ENCODE results near the gene TECPR1. TPM values are rescaled to one million over a fixed set of nuclear protein-coding genes. Genes with fewer than 3 reads are reported as not detected.

TECPR1 gene
- total RNA-seq, 1 experiment from 2014 or later: 11.5 TPM

GRCh38 chr7:98254516-98254915 lies 2.5 kb upstream of the TECPR1 start:
- CTCF ChIA-PET: no interaction called here

GRCh38 chr7:98252425-98253054 lies 508 bp upstream of the TECPR1 start:
- BruUV-seq (replicated peaks): TSS peak; percentile 71
- intact Hi-C loops (cut with micrococcal nuclease): no loop called here
- ChIA-PET CTCF (no interaction called here), POLR2A (ENCODE audit: unreplicated experiment) (no interaction called here)
- Histone ChIP-seq H4K20me1 (ENCODE audit: low read length) (no peaks in the 10 kb centered on the region), H3K9me2 (replicated peaks; ENCODE audit: low read length) (no peaks in the 10 kb centered on the region), H3K36me3 (ENCODE audit: low read depth, low read length) (no peaks in the 10 kb centered on the region), H3K9me3 (ENCODE audit: low read length) (no peaks in the 10 kb centered on the region), H3K79me2 (ENCODE audit: low read length) (peaks cover 25% of the 10 kb centered on the region), H2AFZ (ENCODE audit: low read length) (peak overlapping the region; percentile 96), H3K27ac (ENCODE audit: low read length) (peak overlapping the region; percentile 65; the same call in 1 of the 2 replicates), H3K4me2 (ENCODE audit: low read length) (peak overlapping the region; percentile 99), H3K9ac (ENCODE audit: low read length) (peak overlapping the region; percentile 78), H3K4me3 (ENCODE audit: low read length) (peak overlapping the region; percentile 99), H3K4me1 (ENCODE audit: insufficient read depth, low read length) (peaks cover 28% of the 10 kb centered on the region), H3K27me3 (ENCODE audit: low read length) (no peaks in the 10 kb centered on the region), H3F3A (ENCODE audit: low read length, unreplicated experiment) (no peaks in the 10 kb centered on the region)
- TF ChIP-seq CTCF (conservative IDR thresholded peaks at IDR 0.05; ENCODE audit: low read depth, low read length) (no peak), EZH2phosphoT487 (IDR thresholded peaks at IDR 0.05; ENCODE audit: borderline replicate concordance, low read length) (no peak), EZH2 (IDR thresholded peaks at IDR 0.05; ENCODE audit: low read length, unreplicated experiment) (no peak)
- ATAC-seq: peak; percentile 34
- no peak for DNase-seq

More at GRCh38 chr7:98254516-98254915, 2.5 kb upstream of the TECPR1 start:
- Histone ChIP-seq H3K27ac (ENCODE audit: low read length) (no peak overlapping the region), H2AFZ (ENCODE audit: low read length) (no peak overlapping the region), H3K9me3 (ENCODE audit: low read length) (no peaks in the 10 kb centered on the region), H3F3A (ENCODE audit: low read length, unreplicated experiment) (no peaks in the 10 kb centered on the region), H3K4me2 (ENCODE audit: low read length) (no peak overlapping the region), H3K27me3 (ENCODE audit: low read length) (no peaks in the 10 kb centered on the region), H3K36me3 (ENCODE audit: low read depth, low read length) (no peaks in the 10 kb centered on the region), H3K9ac (ENCODE audit: low read length) (no peak overlapping the region), H3K79me2 (ENCODE audit: low read length) (peaks cover 25% of the 10 kb centered on the region), H3K4me3 (ENCODE audit: low read length) (no peak overlapping the region), H4K20me1 (ENCODE audit: low read length) (no peaks in the 10 kb centered on the region), H3K9me2 (replicated peaks; ENCODE audit: low read length) (no peaks in the 10 kb centered on the region), H3K4me1 (ENCODE audit: insufficient read depth, low read length) (peaks cover 22% of the 10 kb centered on the region)
- DNase-seq (no peak), ATAC-seq (no peak)
- TF ChIP-seq EZH2 (IDR thresholded peaks at IDR 0.05; ENCODE audit: low read length, unreplicated experiment) (no peak), CTCF (conservative IDR thresholded peaks at IDR 0.05; ENCODE audit: low read depth, low read length) (no peak), EZH2phosphoT487 (IDR thresholded peaks at IDR 0.05; ENCODE audit: borderline replicate concordance, low read length) (no peak)
- no TSS peak for BruUV-seq (replicated peaks)
- intact Hi-C loops (cut with micrococcal nuclease): no loop called here
- POLR2A ChIA-PET (ENCODE audit: unreplicated experiment): interaction anchor here (0.7 kb wide), 1 partner anchor 17 kb away, joined by 16 read pairs; no protein-coding TSS in a partner anchor

GRCh38 chr7:98251231-98251600 lies 816 bp downstream of the TECPR1 start:
- no peaks in the 10 kb centered on the region for H3F3A ChIP-seq (ENCODE audit: low read length, unreplicated experiment)
- BruUV-seq (replicated peaks): no TSS peak
- intact Hi-C loops (cut with micrococcal nuclease): loop anchor here (2.0 kb wide), 1 partner anchor 30 kb away; the partner anchor contains the start of gene BRI3
- H3K36me3 ChIP-seq (ENCODE audit: low read depth, low read length): no peaks in the 10 kb centered on the region
- H3K4me1 ChIP-seq (ENCODE audit: insufficient read depth, low read length): peaks cover 28% of the 10 kb centered on the region
- H3K4me2 ChIP-seq (ENCODE audit: low read length): peak overlapping the region; percentile 99
- no peaks in the 10 kb centered on the region for H4K20me1 ChIP-seq (ENCODE audit: low read length)
- ATAC-seq (peak; percentile 29), DNase-seq (no peak)
- H3K4me3 ChIP-seq (ENCODE audit: low read length): peak overlapping the region; percentile 99
- no peaks in the 10 kb centered on the region for H3K9me2 ChIP-seq (replicated peaks; ENCODE audit: low read length)
- H3K27ac ChIP-seq (ENCODE audit: low read length): peak overlapping the region; percentile 65
- H3K27me3 ChIP-seq (ENCODE audit: low read length): no peaks in the 10 kb centered on the region
- peak overlapping the region; percentile 78 for H3K9ac ChIP-seq (ENCODE audit: low read length)
- POLR2A ChIA-PET (ENCODE audit: unreplicated experiment): no interaction called here
- no peak for TF ChIP-seq EZH2 (IDR thresholded peaks at IDR 0.05; ENCODE audit: low read length, unreplicated experiment)
- no peak for TF ChIP-seq EZH2phosphoT487 (IDR thresholded peaks at IDR 0.05; ENCODE audit: borderline replicate concordance, low read length)
- no peak for TF ChIP-seq CTCF (conservative IDR thresholded peaks at IDR 0.05; ENCODE audit: low read depth, low read length)
- peak overlapping the region; percentile 96 for H2AFZ ChIP-seq (ENCODE audit: low read length)
- peaks cover 25% of the 10 kb centered on the region for H3K79me2 ChIP-seq (ENCODE audit: low read length)
- CTCF ChIA-PET: no interaction called here
- H3K9me3 ChIP-seq (ENCODE audit: low read length): no peaks in the 10 kb centered on the region

All from PC-3 (cell line).